NCI-H2171 treated with DMSO at 0.1 percent for 48 hours (cell line): ENCODE measurements around the gene NCBP2L.

Experiments
- DNase-seq: peaks from one replicate; lab custom pipeline; 2025; lab: John Stamatoyannopoulos, UW

NCBP2L gene

GRCh38 chrX:107777536-107777832, at the start of gene NCBP2L:
Gene NCBP2L (plus strand): TSS chrX:107777733. CDS start chrX:107794221, 16,488 bp downstream.
- DNase-seq, result no peak

GRCh38 chrX:107728371-107729099, 49.0 kb upstream of the NCBP2L start:
- no peak for DNase-seq

- DNase-seq, result no peak
Measured at GRCh38 chrX:107729558-107730297, 47.8 kb upstream of the NCBP2L start.

- no peak for DNase-seq
Measured at GRCh38 chrX:107730298-107730655, 47.3 kb upstream of the NCBP2L start.

- no peak for DNase-seq
Measured at GRCh38 chrX:107730991-107731766, 46.4 kb upstream of the NCBP2L start.

- DNase-seq, result peak; percentile 4
Measured at GRCh38 chrX:107731831-107732502, 45.6 kb upstream of the NCBP2L start.

GRCh38 chrX:107733686-107734085, 43.8 kb upstream of the NCBP2L start:
- no peak for DNase-seq

- DNase-seq, result no peak
Measured at GRCh38 chrX:107734646-107735045, 42.9 kb upstream of the NCBP2L start.

GRCh38 chrX:107736781-107737531, 40.6 kb upstream of the NCBP2L start:
- no peak for DNase-seq

- DNase-seq, result no peak
Measured at GRCh38 chrX:107738272-107738671, 39.3 kb upstream of the NCBP2L start.

GRCh38 chrX:107738768-107739167, 38.8 kb upstream of the NCBP2L start:
- DNase-seq, result no peak

- DNase-seq, result no peak
Measured at GRCh38 chrX:107739541-107739940, 38.0 kb upstream of the NCBP2L start.

- DNase-seq, result no peak
Measured at GRCh38 chrX:107741404-107741790, 36.1 kb upstream of the NCBP2L start.

- no peak for DNase-seq
Measured at GRCh38 chrX:107742700-107743191, 34.8 kb upstream of the NCBP2L start.

GRCh38 chrX:107743995-107744394, 33.5 kb upstream of the NCBP2L start:
- DNase-seq, result no peak

GRCh38 chrX:107744868-107745267, 32.7 kb upstream of the NCBP2L start:
- DNase-seq, result no peak

- peak; percentile 77 for DNase-seq
Measured at GRCh38 chrX:107747596-107748161, 29.9 kb upstream of the NCBP2L start.

- no peak for DNase-seq
Measured at GRCh38 chrX:107748506-107748905, 29.0 kb upstream of the NCBP2L start.

GRCh38 chrX:107750263-107750662, 27.3 kb upstream of the NCBP2L start:
- DNase-seq, result no peak

- no peak for DNase-seq
Measured at GRCh38 chrX:107750861-107751445, 26.6 kb upstream of the NCBP2L start.

GRCh38 chrX:107752043-107752442, 25.5 kb upstream of the NCBP2L start:
- DNase-seq, result no peak
